HS-5 (cell line): Measurements from ENCODE around the gene EPC2.
A peak's percentile ranks its signal among the peaks of the same experiment; 100 is the strongest.
"Not testable (repeated sequence)": the region's sequence is repeated elsewhere in the genome, so short reads cannot be mapped to it uniquely, and the experiment has no call there.

Source experiments
- DNase-seq: peaks from one replicate; pipeline ENCODE4 v3.0.0-alpha.2; 2012; ENCODE audit warnings: low read depth

The EPC2 gene

DNA sequence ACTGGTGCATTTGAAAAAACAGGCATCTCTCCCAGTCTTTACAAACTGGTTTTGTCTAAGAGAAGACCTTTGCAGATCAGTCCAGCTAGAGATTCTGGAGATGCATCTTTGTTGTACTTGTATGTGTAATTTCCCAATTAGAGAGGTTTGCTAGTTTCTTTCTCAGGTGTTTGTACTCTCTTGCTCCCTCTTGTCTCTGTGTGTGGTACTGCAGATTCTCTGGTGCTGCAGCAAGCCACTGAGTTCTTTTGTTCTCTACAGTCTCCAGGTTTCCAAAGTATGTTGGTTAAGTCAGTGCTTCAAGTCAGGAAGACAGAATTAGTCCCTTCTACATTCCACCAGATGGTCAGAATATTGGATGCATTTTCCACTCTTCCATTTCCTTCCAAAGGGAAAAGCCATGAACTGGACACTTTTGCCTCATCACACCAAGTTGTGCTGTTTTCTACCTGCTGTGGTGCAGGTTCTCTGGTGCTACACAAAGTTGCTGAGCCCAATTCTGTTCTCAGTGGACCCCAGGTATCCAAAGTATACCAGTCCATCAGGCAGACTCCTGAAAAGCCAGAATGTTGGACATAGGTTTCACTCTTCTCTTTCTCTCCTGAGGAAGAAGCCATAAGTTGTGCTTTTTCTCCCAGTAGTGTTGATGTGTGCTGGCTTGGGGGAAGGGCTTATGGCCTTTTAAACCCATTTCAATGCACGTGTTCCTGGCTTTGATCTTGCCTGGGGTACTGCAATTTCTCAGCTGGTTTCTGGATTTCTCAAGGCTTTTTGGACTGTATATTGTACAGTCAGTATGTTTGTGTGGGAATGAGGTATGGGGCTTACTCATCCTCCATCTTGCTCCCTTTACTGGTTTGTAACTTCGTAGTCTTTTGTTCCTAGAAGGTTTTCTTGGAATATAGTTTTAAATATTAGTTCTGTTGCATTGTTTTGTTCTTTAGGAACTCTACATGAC lies 29.8 kb downstream of the EPC2 start:
- no peak for DNase-seq

DNA sequence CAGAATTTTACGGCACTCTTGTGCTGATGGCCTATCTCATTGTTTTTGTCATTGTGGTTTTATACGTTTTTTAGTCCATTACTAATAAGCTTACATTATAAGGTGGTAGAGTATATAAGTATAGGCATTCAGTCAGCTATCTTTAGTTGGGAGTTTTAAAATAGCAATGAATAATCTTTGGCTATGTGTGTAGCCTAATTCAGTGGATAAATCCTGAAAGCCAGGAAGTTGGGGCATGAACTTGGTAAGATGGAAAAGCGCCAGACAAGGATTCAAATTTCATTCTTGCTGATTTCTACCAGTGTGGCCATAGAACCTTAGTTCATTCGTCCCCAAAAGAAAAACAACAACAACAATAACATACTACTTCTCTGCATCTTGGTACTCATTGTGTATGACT lies 31.2 kb downstream of the EPC2 start:
- DNase-seq = no peak

DNA sequence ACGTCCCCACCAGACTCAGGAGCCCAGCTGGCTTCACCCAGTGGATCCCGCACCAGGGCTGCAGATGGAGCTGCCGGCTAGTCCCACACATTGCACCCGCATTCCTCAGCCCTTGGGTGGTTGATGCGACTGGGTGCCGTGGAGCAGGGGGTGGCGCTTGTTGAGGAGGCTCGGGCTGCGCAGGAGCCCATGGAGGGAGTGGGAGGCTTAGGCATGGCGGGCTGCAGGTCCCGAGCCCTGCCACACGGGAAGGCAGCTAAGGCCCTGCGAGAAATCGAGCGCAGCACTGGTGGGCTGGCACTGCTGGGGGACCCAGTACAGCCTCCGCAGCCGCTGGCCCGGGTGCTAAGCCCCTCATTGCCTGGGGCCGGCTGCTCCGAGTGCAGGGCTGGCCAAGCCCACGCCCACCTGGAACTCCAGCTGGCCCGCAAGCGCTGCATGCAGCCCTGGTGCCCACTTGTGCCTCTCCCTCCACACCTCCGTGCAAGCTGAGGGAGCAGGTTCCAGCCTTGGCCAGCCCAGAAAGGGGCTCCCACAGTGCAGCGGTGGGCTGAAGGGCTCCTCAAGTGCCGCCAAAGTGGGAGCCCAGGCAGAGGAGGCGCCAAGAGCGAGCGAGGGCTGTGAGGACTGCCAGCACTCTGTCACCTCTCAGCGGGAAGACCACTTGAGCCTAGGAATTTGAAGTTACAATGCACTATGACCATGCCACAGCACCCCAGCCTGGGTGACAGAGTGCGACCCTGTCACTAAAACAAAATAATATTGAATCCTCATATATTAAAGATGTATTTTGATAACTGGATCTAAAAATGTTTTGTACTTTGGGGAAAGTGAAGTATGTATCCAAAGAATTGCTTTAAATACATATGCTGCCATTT lies 34.0 kb downstream of the EPC2 start:
- not testable (repeated sequence) for DNase-seq

DNA sequence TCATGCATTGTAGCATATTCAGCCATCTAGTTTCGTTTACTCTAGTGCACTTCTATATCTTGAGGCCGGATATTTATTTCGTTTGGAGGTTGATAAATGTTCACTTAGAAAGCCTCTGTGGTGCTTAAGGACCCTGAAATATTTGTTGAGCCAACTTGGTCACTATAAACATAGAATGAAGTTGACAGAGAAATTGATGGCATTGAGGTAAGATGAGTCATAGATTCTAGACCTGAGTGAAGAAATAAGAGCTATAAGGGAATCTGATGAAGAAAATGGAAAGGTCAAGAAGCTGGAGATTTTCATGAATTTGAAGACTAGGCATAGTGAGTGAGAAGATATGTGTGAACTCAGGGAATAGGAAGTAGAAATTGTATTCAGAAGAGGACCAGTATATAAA lies 35.9 kb downstream of the EPC2 start:
- no peak for DNase-seq

DNA sequence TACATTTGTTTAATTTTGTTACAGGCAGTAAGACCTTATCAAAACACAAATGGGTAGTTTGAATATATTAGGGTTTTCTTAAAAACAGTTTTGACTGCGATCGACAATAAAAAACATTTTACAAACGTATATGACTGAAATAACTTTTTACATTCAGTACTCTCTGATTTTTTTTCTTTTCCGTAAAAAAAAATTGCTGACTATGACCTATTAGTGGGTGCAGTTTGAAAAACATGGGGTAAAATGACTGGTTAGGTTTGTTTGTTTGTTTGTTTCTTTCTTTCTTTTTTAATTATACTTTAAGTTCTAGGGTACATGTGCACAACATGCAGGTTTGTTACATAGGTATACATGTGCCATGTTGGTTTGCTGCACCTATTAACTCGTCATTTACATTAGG lies 36.9 kb downstream of the EPC2 start:
- DNase-seq = no peak

DNA sequence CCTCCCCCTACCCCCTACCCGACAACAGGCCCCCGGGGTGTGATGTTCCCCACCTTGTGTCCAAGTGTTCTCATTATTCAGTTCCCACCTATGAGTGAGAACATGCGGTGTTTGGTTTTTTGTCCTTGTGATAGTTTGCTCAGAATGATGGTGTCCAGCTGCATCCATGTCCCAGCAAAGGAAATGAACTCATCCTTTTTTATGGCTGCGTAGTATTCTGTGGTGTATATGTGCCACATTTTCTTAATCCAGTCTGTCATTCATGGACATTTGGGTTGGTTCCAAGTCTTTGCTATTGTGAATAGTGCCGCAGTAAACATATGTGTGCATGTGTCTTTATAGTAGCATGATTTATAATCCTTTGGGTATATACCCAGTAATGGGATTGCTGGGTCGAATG lies 37.3 kb downstream of the EPC2 start:
- DNase-seq = not testable (repeated sequence)

DNA sequence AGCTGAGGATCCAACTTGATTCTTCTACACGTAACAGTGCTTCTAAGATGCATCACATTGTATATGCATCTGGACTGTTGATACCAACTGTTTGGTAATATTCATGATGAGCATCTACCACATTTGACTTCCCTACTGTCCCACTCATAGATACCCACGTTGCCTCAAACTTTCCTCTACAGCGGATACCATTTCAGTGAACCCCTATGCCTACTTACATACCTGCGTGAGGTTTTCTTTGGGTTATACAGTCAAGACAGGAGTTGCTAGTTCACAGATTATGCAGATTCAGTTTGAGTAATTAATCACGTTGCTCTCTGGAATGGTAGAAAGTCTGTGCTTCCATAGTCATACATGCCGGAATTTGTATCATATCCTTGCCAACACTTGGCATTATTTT lies 40.0 kb downstream of the EPC2 start:
- DNase-seq = no peak

DNA sequence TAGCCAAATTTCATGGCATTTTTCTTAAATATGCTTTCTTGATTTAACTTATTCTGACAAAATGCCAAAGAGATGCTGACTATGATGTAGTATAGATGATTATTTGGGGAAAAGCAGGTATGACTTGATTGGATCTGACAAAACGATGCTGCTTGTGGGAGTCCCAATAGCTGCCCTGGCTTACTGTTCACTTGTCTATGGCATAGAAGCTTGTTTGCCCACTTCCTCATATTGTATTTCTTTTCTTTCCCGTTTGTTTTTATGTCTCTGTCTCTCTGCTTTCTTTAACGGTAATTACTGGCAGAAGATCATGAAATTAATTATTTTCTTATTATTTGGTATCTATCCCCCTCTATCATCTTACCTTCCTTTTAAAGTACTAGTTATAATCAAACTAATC lies 43.0 kb downstream of the EPC2 start:
- no peak for DNase-seq

DNA sequence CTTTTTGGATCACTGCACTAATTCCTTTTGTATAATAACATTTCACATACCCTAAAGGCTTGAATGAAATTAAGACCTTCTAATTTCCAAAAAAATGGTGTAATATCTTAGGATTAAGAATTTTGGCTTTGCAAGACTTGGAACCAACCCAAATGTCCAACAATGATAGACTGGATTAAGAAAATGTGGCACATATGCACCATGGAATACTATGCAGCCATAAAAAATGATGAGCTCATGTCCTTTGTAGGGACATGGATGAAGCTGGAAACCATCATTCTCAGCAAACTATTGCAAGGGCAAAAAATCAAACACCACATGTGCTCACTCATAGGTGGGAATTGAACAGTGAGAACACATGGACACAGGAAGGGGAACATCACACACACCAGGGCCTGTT lies 43.5 kb downstream of the EPC2 start:
- not testable (repeated sequence) for DNase-seq

DNA sequence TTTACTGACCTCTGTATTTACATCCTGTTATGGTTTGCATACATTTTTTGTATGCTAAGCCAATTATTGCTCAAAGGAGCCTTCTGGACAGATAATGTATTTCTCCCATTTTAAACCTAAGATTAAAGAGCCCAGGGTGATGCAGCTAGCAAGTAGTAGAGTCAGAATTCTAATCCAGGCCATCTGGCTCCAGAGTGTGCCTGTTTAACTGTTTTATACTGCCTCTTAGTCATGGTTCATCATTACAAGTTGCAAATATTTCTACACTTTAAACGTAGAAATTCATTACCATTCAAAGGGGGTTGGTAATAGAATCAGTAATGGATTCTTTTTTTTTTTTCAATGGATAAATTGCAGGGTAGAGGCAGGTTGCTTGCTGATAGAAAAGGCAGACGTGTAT lies 52.4 kb downstream of the EPC2 start:
- no peak for DNase-seq

DNA sequence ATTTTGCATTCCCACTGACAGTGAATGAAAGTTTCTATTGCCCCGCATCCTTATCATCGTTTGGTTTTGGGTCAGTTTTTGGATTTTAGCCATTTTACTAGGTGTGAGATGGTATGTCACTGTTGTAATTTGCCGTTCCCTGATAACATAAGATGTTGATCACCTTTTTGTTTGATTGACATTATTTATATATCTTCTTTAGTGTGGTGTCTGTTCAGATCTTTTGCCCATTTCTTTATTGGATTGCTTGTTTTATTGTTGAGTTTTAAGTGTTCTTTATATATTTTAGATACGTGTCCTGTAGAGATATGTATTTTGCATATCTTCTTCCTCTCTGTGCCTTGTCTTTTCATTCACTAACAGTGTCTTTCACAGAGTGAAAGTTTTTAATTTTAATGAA lies 55.3 kb downstream of the EPC2 start:
- DNase-seq = no peak

DNA sequence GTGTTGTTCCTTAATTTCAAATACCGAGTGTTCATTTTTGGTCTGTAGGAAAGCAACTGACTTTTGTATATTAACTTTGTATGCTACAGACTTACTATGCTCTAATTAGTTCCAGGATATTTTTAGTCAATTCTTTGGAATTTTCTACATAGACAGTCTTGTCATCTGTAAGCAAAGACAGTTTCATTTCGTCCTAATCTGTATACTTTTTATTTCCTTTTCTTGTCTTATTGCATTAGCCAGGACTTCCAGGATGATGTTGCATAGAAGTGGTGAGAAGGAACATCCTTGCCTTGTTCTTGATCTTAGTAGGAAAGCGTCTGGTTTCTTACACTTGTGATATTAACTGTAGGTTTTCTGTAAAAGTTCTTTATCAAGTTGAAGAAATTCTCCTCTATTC lies 56.5 kb downstream of the EPC2 start:
- DNase-seq = no peak

DNA sequence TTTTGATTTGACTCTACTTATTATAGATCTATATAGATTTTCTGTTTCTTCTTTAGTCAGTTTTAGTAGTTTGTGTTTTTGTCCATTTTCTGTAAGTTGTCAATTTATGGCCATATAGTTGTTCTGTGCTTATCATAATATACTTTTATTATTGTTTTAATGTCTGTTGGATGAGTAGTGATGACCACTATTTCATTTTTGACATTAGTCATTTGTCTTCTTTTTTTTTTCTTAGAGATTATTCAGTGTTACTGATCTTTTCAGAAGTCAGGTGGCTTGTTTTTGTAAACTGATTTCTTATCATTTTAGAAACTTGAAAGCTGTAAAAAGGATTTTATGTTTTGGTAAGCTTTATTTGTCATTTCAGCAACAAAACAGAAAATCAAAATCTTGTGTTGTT lies 57.3 kb downstream of the EPC2 start:
- DNase-seq = no peak

DNA sequence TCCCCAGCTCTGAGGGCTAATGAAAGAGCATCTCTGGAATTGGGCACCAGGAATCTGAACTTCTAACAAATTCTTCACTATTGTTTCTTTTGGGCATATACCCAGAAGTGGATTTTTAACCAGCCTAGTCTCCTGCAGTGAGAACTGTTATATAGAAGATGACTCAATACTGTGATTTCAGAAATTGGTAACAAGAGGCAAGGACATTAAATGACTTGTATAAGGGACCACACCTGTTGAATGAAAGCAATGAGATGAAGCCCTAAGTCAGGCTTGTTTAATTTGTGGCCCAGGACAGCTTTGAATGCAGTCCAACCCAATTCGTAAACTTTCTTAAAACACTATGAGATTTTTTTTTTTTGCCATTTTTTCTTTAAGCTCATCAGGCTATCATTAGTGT lies 57.9 kb downstream of the EPC2 start:
- DNase-seq = no peak

DNA sequence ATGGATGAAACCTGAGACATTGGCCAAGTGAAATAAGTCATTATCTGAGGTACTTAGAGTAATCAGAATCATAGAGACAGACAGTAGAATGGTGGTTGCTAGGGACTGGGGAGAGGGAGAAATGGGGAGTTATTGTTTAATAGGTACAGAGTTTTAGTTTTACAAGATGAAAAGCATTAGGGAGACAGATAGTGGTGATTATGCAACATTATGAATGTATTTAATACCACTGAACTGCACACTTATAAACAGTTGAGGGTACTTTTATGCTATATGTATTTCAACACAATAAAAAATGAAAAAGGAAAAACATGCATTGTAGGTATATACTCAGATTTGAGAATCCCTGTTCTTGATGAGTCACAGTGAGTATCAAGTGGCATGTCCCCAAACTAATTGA lies 59.7 kb downstream of the EPC2 start:
- DNase-seq = no peak

DNA sequence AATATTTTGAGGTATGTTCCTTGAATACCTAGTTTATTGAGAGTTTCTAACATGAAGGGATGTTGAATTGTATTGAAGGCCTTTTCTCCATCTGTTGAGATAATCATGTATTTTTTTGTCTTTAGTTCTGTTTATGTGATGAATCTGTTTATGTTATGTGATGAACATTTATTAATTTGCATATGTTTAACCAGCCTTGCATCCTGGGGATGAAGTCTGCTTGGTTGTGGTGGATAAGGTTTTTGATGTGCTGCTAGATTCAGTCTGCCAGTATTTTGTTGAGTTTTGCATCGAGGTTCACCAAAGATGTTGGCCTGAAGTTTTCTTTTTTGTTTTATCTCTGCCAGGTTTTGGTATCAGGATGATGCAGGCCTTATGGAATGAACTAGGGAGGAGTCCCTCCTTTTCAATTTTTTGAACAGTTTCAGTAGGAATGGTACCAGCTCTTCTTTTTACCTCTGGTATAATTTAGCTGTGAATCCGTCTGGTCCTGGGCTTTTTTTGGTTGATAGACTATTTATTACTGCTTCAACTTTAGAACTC lies 71.9 kb downstream of the EPC2 start:
- DNase-seq = no peak

DNA sequence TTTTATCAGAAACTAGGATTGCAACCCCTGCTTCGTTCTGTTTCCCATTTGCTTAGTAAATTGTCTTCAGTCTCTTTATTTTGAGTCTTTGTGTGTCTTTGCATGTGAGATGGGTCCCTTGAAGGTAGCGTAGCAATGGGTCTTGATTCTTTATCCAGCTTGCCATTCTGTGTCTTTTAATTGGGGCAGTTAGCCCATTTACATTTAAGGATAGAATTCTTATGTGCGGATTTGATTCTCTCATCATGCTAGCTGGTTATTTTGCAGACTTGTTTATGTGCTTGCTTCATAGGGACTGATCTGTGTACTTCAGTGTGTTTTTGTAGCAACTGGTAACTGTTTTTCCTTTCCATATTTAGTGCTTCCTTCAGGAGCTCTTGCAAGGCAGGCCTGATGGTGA lies 73.5 kb downstream of the EPC2 start:
- DNase-seq = no peak

DNA sequence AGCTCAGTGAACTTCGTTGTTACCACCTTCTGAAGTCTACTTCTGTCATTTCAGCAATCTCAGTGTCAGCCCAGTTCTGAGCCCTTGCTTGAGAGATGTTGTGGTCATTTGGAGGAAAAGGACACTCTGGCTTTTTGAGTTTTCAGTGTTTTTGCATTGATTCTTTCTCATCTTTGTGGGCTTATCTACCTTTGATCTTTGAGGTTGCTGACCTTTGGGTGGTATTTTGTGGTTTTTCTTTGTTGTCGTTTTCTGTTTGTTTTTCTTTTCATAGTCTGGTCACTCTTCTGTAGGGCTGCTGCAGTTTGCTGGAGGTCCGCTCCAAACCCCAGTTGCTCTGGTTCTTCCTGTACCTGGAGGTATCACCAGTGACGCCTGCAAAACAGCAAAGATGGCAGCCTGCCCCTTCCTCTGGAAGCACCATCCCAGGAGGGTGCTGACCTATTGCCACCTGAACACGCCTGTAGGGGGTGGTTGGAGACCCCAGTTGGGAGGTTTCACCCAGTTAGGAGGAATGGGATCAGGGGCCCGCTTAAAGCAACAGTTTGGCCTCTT lies 74.7 kb downstream of the EPC2 start:
- no peak for DNase-seq

DNA sequence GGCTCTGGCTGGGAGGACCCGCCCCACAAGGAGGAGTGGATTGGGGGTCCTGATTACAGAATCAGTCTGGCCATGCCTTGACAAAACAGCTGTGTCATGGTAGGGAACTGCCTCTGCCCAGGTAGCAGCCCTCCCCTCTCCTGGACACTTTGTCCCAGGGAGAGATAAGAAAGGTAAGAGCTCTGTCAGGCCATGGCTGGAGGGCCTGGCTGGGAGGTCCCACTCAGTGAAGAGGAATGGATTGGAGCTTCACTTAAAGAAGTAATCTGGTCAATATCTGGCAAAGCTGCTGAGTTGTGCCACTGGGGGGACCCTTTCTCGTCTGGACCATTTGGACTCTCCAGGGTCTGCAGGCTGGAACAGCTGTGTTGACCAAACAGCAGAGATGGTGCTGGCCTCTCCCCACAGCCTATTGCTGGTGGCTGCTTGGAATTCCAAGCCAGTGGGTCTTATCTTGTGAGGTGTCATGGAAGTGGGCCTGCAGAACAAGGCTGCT lies 75.4 kb downstream of the EPC2 start:
- DNase-seq = no peak

DNA sequence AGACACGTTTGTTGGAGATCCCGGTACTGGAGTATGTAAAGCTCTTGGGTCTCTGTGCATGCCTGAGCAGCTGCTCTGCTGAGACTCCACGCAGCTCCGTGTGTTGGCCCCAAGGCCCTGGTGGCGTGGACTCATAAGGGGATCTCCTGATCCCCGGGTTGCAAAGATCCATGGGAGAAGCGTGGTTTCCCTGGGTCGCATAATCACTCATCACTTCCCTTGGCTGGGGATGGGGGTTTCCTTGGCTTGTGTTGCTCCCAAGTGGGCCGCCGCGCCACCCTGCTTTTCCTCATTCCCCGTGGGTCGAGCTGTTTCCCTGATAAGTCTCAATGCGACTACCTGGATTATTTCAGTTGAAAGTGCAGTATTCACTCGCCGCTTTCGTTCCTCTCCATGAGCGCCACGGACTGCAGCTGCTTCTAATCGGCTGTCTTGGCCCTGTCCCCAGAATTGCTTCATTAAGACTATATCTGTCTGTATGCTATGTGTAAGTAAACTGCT lies 76.0 kb downstream of the EPC2 start:
- DNase-seq = no peak

DNA sequence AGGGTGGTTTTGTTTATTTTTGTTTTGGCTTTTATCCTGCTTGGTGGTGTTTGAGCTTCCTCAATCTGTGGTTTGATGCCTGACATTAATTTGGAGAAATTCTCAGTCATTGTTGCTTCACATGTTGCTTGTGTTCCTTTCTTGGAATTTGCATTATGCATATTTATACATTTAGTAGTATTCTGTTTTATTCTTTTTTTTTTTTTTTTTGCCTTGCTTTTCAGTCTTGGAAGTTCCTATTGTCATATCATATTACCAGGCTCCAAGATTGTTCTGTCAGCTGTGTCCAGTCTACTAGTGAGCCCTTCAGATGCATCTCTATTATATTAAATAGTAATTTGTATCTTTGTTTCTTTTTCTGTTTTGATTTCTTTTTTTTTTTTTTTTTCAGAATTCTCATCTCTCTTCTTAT lies 77.0 kb downstream of the EPC2 start:
- peak; percentile 4 for DNase-seq
